Suprapubic skin (tissue), 4 donors: ENCODE measurements around the gene SLC35G3. TPM values are rescaled to one million over a fixed set of nuclear protein-coding genes. Genes with fewer than 3 reads are reported as not detected.
"Not testable (repeated sequence)": the region's sequence is repeated elsewhere in the genome, so short reads cannot be mapped to it uniquely, and the experiment has no call there.

Experiments used
- DNase-seq, 2 donors: peaks; one replicate each; pipeline ENCODE4 v3.0.0-alpha.2; 2019; ENCODE audit warnings: low spot score in 2 of 2
- H3K27ac ChIP-seq: fragments of 200-600 bp; sonication (generic); one replicate; pipeline ENCODE4 v1.5.1; 2019
- H3K27me3 ChIP-seq: fragments of 200-600 bp; sonication (generic); one replicate; pipeline ENCODE4 v1.5.1; 2019
- H3K36me3 ChIP-seq: fragments of 200-600 bp; sonication (generic); one replicate; pipeline ENCODE4 v1.5.1; 2019
- H3K4me1 ChIP-seq: fragments of 200-600 bp; sonication (generic); one replicate; pipeline ENCODE4 v1.5.1; 2019
- H3K4me3 ChIP-seq: fragments of 200-600 bp; sonication (generic); one replicate; pipeline ENCODE4 v1.5.1; 2019; ENCODE audit warnings: mild to moderate bottlenecking
- H3K9me3 ChIP-seq: fragments of 200-600 bp; sonication (generic); one replicate; pipeline ENCODE4 v1.5.1; 2019
- CTCF ChIP-seq, 2 donors: fragments of 200-600 bp in 1 of 2; fragments of 450-650 bp in 1 of 2; sonication (generic) in 1 of 2; IDR thresholded peaks; one replicate each; pipeline ENCODE4 v1.5.1; 2016 to 2019; ENCODE audit warnings: antibody characterized with exemption in 2 of 2, mild to moderate bottlenecking in 1 of 2, moderate library complexity in 1 of 2
- EP300 ChIP-seq: sonication (generic); formaldehyde crosslinking; IDR thresholded peaks from one replicate; pipeline ENCODE4 v1.6.1; 2017; ENCODE audit warnings: antibody characterized with exemption
- POLR2A ChIP-seq, 2 donors: fragments of 450-650 bp; IDR thresholded peaks; one replicate each; pipeline ENCODE4 v1.6.1; 2017; ENCODE audit warnings: antibody characterized with exemption in 2 of 2, mild to moderate bottlenecking in 2 of 2, moderate library complexity in 2 of 2
- POLR2AphosphoS5 ChIP-seq, 3 donors: sonication (generic); formaldehyde crosslinking; IDR thresholded peaks; one replicate each; pipeline ENCODE4 v1.6.1; 2017; ENCODE audit warnings: antibody characterized with exemption in 3 of 3
- WGBS: methylation state at CpG from one replicate; pipeline ENCODE4 v1.1.5; 2018; 5-methylcytosine and 5-hydroxymethylcytosine counted together
- total RNA-seq, 4 donors: library from RNA; depleted of rRNA; stranded (reverse); fragments of >200 nt; gene quantifications; one replicate each; pipeline ENCODE4 v1.1.0, GENCODE V29; 2016

The SLC35G3 gene
- total RNA-seq, 4 donors from 2014 or later: not detected

GRCh38 chr17:35176897-35177296 lies 17.3 kb downstream of the SLC35G3 start:
- H3K9me3 ChIP-seq: no peaks in the 10 kb centered on the region
- no peaks in the 10 kb centered on the region for H3K27me3 ChIP-seq
- H3K36me3 ChIP-seq: no peaks in the 10 kb centered on the region
- TF ChIP-seq POLR2A (IDR thresholded peaks at IDR 0.05) (no peak), CTCF (IDR thresholded peaks at IDR 0.05) (no peak), POLR2AphosphoS5 (IDR thresholded peaks at IDR 0.05) (no peak), EP300 (no peak)
- 86% methylated on average over 8 of the region's 8 CpGs for WGBS
- H3K27ac ChIP-seq: no peak overlapping the region
- no peaks in the 10 kb centered on the region for H3K4me1 ChIP-seq
- DNase-seq: no peak
- no peak overlapping the region for H3K4me3 ChIP-seq

DNA sequence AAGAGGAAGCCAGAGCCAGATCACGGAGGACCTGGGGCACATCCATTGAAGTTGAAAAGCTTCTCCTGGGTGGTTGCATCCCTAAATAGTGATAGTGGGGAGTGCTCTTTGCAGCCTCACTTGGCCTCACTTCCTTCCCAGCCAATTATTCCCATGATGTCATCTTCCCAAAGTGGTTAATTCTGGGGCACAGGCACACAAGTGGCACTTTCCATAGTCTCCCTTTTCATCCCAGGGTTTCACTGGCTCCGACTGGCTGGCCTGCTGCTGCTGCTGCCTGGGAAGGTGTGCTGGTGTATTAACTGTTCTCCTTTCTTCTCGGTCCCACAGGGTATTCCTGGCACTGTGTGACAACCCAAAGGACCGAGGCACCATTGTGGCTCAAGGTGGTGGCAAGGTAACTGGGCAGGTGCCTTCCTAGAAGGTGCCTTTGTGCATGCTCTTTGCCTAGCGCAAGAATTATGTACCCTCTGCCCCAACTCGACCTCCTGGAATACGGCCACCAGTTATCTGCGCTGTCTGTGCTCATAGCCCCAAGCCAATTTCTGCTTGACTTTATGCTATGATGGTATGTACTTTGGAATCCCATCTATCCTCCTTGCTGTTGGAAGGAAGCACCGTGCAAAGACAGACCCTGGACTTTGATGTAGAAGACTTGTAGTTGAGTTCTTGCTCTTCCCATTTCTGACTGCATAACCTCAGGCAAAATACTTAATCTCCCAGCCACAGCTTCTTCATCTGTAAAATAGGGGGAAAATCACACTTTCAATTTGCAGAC lies 18.4 kb downstream of the SLC35G3 start:
- H3K4me1 ChIP-seq: peaks cover 5% of the 10 kb centered on the region
- no peak for TF ChIP-seq CTCF (IDR thresholded peaks at IDR 0.05)
- no peak for TF ChIP-seq POLR2AphosphoS5 (IDR thresholded peaks at IDR 0.05)
- TF ChIP-seq EP300: no peak
- WGBS: 56% methylated on average over 8 of the region's 9 CpGs
- H3K36me3 ChIP-seq: no peaks in the 10 kb centered on the region
- no peak overlapping the region for H3K27ac ChIP-seq
- H3K9me3 ChIP-seq: no peaks in the 10 kb centered on the region
- DNase-seq: no peak
- H3K4me3 ChIP-seq: no peak overlapping the region
- no peaks in the 10 kb centered on the region for H3K27me3 ChIP-seq

DNA sequence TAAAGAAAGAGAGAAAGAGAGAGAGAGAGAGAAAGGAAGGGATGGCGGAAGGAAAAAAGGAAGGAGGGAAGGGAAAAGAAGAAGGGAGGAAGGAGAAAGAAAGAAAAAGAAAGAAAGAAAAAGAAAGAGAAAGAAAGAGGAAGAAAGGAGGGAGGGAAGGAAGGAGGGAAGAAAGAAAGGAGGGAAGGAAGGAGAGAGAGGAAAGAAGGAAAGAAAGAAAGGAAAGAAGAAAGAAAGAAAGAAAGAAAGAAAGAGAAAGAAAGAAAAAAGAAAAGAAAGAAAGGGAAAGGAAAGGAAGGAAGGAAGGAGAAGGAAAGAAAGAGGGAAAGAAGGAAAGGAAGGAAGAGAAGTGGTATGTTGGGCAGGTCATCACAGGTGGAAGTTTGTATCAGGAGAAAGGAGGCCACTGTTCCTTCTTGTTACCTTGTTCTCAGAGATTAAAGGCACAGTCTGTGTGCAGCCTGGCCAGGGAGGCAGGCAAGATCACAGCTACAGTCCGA lies 19.3 kb downstream of the SLC35G3 start:
- no peaks in the 10 kb centered on the region for H3K9me3 ChIP-seq
- TF ChIP-seq POLR2A (IDR thresholded peaks at IDR 0.05) (no peak), EP300 (no peak), CTCF (IDR thresholded peaks at IDR 0.05) (no peak), POLR2AphosphoS5 (IDR thresholded peaks at IDR 0.05) (no peak)
- no peak for DNase-seq
- WGBS: 86% methylated on average over 2 of the region's 2 CpGs
- H3K4me1 ChIP-seq: peaks cover 5% of the 10 kb centered on the region
- no peak overlapping the region for H3K4me3 ChIP-seq
- no peaks in the 10 kb centered on the region for H3K36me3 ChIP-seq
- no peaks in the 10 kb centered on the region for H3K27me3 ChIP-seq
- no peak overlapping the region for H3K27ac ChIP-seq

GRCh38 chr17:35172321-35172720 lies 21.9 kb downstream of the SLC35G3 start:
- H3K4me1 ChIP-seq, H3K9me3 ChIP-seq, H3K27ac ChIP-seq, H3K4me3 ChIP-seq, DNase-seq, H3K27me3 ChIP-seq, H3K36me3 ChIP-seq: not testable (repeated sequence)
- 89% methylated on average over 3 of the region's 3 CpGs for WGBS

DNA sequence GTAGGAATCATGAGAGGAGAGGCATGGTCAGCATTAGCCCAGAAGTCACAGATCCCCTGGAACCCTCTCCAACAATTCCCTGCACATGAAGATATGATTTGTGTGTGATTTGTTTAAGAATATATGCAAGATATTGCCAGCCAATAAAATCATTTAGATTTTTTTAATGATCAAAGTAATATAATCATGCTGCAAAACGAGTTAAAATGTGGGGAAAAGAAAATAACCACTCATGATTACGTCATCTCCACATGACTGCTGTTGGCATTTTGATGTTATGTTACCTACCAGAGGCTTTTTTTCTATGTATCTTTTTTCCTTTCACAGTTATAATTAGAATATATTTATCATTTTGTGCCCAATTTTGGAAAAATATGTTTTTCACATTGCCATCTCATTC lies 22.4 kb downstream of the SLC35G3 start:
- 23% methylated on average over 2 of the region's 2 CpGs for WGBS
- peaks cover 5% of the 10 kb centered on the region for H3K4me1 ChIP-seq
- H3K36me3 ChIP-seq: no peaks in the 10 kb centered on the region
- H3K27me3 ChIP-seq: no peaks in the 10 kb centered on the region
- no peak overlapping the region for H3K27ac ChIP-seq
- no peak overlapping the region for H3K4me3 ChIP-seq
- TF ChIP-seq POLR2AphosphoS5 (IDR thresholded peaks at IDR 0.05) (no peak), POLR2A (IDR thresholded peaks at IDR 0.05) (no peak), EP300 (no peak), CTCF (IDR thresholded peaks at IDR 0.05) (no peak)
- DNase-seq: no peak
- no peaks in the 10 kb centered on the region for H3K9me3 ChIP-seq
